Measurements from ENCODE around the gene ARID5A. TPM values are rescaled to one million over a fixed set of nuclear protein-coding genes. Genes with fewer than 3 reads are reported as not detected.

ARID5A gene
- total and polyA plus RNA-seq, 2 of the 13 experiments (the other 11 are each of a cell fraction or from before 2014, with no cell fraction given) = 6.0 to 9.5 TPM

DNA sequence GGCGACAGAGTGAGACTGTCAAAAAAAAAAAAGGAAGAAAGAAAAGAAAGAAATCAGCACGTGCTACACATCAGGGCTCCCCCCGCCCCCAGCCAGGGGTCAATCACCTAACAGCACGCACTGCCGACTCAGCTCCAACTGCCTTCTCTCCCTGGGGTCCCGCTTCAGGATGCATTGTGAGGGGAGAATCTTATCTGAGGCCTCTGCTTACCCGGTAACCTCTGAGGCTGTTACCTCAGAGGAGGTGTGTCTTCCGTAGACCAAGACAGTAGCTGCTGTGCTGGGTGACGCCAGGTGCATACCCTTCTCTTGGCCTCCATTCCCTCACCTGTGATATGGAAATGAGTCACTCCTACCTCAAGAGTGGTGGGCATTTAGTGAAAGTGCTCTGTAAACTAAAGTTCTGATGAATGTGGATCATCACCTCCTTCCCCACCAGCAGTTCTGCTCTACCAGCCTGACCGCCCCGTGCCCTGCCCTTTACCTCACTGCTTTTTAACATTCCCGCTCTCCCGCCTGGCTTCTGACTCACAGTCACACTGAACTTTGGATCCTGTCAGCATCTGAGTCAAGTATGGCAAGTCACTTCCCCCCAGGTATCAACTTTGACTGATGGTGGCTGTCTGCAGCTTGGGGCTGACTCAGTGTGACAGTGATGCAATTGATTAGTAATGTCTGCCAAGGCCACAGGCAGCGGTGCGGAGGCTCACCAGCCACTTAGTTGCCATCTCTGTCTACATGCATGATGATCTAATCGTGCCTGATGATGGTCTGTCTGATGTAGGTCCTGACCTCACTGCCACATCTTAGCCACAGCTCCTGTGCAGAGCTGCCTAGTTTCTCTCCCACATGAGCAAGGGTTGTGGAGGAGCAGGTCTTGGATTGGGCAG is 20.1 kb downstream of the ARID5A start (continued):
- TF ChIP-seq MXD1 (CRISPR knock-in tag; IDR thresholded peaks at IDR 0.05) (peak; percentile 81), KLF12 (CRISPR knock-in tag; IDR thresholded peaks at IDR 0.05; ENCODE audit: borderline replicate concordance) (no peak), MEF2D (CRISPR knock-in tag; IDR thresholded peaks at IDR 0.05) (peak; percentile 73; the same call in 1 of the 2 replicates), ZNF260 (CRISPR knock-in tag; IDR thresholded peaks at IDR 0.05; ENCODE audit: borderline replicate concordance, low read depth) (no peak), FOXP1 (IDR thresholded peaks at IDR 0.05) (0 out of 2 replicates have a peak, but pooled peaks have one; percentile 26), FOXP1 (CRISPR knock-in tag; IDR thresholded peaks at IDR 0.05) (peak; percentile 60; the same call in 1 of the 2 replicates), NFE2 (CRISPR knock-in tag; IDR thresholded peaks at IDR 0.05) (peak; percentile 16; the same call in 1 of the 2 replicates), ZNF839 (CRISPR knock-in tag; IDR thresholded peaks at IDR 0.05; ENCODE audit: borderline replicate concordance) (peak; percentile 79; the same call in 1 of the 2 replicates), SALL1 (CRISPR knock-in tag; IDR thresholded peaks at IDR 0.05) (peak; percentile 98), ZNF451 (CRISPR knock-in tag; IDR thresholded peaks at IDR 0.05) (no peak), RCOR2 (CRISPR knock-in tag; IDR thresholded peaks at IDR 0.05) (peak; percentile 96), NR1H2 (CRISPR knock-in tag; IDR thresholded peaks at IDR 0.05; ENCODE audit: borderline replicate concordance, low read depth) (no peak), JUNB (CRISPR knock-in tag; IDR thresholded peaks at IDR 0.05; ENCODE audit: borderline replicate concordance) (peak; percentile 96), MTF2 (CRISPR knock-in tag; IDR thresholded peaks at IDR 0.05; ENCODE audit: borderline replicate concordance) (no peak), NAIF1 (CRISPR knock-in tag; IDR thresholded peaks at IDR 0.05; ENCODE audit: borderline replicate concordance) (peak; percentile 21; the same call in 1 of the 2 replicates), ZEB1 (IDR thresholded peaks at IDR 0.05; ENCODE audit: insufficient replicate concordance, low read depth) (peak; percentile 95), ZNF432 (CRISPR knock-in tag; IDR thresholded peaks at IDR 0.05; ENCODE audit: borderline replicate concordance) (no peak), ZNF781 (CRISPR knock-in tag; IDR thresholded peaks at IDR 0.05; ENCODE audit: borderline replicate concordance, not compliant biosample characterization) (peak; percentile 72), ETV6 (CRISPR knock-in tag; conservative IDR thresholded peaks at IDR 0.05) (no peak; the same call in 1 of the 2 replicates), ZNF282 (IDR thresholded peaks at IDR 0.05; ENCODE audit: partially characterized antibody) (no peak), PAWR (CRISPR knock-in tag; IDR thresholded peaks at IDR 0.05; ENCODE audit: borderline replicate concordance) (no peak), CENPT (CRISPR knock-in tag; IDR thresholded peaks at IDR 0.05; ENCODE audit: low read depth) (no peak), ZNF75D (CRISPR knock-in tag; IDR thresholded peaks at IDR 0.05; ENCODE audit: borderline replicate concordance) (no peak), PPARG (CRISPR knock-in tag; conservative IDR thresholded peaks at IDR 0.05) (peak; percentile 96), ZNF777 (CRISPR knock-in tag; IDR thresholded peaks at IDR 0.05) (no peak), ZNF784 (CRISPR knock-in tag; IDR thresholded peaks at IDR 0.05; ENCODE audit: borderline replicate concordance) (no peak), KAT2B (IDR thresholded peaks at IDR 0.05; ENCODE audit: borderline replicate concordance, low read depth, low read length) (no peak)
